GM23248 (cell line): ENCODE measurements around the gene AGAP1. TPM values are rescaled to one million over a fixed set of nuclear protein-coding genes. Genes with fewer than 3 reads are reported as not detected.

Source experiments
- DNase-seq: peaks from one replicate; pipeline ENCODE4 v3.0.0-alpha.2; 2015
- H2AFZ ChIP-seq: fragments of 200-600 bp; sonication (generic); 2 replicates; pipeline ENCODE4 v1.6.1; 2016; ENCODE audit warnings: antibody characterized with exemption
- H3F3A ChIP-seq: fragments of 200-600 bp; sonication (generic); 2 replicates; pipeline ENCODE4 v1.6.1; 2016; ENCODE audit warnings: mild to moderate bottlenecking, antibody characterized with exemption, mixed run types; ENCODE audit not compliant: insufficient read depth
- H3K27ac ChIP-seq: fragments of 200-600 bp; sonication (generic); 2 replicates; pipeline ENCODE4 v1.5.1; 2016; ENCODE audit warnings: mild to moderate bottlenecking
- H3K27me3 ChIP-seq: fragments of 200-600 bp; sonication (generic); replicated peaks from 2 replicates; pipeline ENCODE4 v1.6.1; 2016; ENCODE audit warnings: mild to moderate bottlenecking; ENCODE audit not compliant: insufficient read depth
- H3K36me3 ChIP-seq: fragments of 200-600 bp; sonication (generic); 2 replicates; pipeline ENCODE4 v1.6.1; 2016; ENCODE audit warnings: low read depth, mild to moderate bottlenecking
- H3K4me1 ChIP-seq: fragments of 200-600 bp; sonication (generic); 2 replicates; pipeline ENCODE4 v1.6.1; 2016; ENCODE audit warnings: mild to moderate bottlenecking; ENCODE audit not compliant: insufficient read depth
- H3K4me2 ChIP-seq: fragments of 200-600 bp; sonication (generic); one replicate; pipeline ENCODE4 v1.6.1; 2016; ENCODE audit warnings: mild to moderate bottlenecking; ENCODE audit not compliant: unreplicated experiment
- H3K4me3 ChIP-seq: fragments of 200-600 bp; sonication (generic); 2 replicates; pipeline ENCODE4 v1.5.1; 2016; ENCODE audit warnings: mild to moderate bottlenecking
- H3K79me2 ChIP-seq: fragments of 200-600 bp; sonication (generic); 2 replicates; pipeline ENCODE4 v1.6.1; 2016; ENCODE audit warnings: mild to moderate bottlenecking; ENCODE audit not compliant: insufficient read depth
- H3K9ac ChIP-seq: fragments of 200-600 bp; sonication (generic); 2 replicates; pipeline ENCODE4 v1.6.1; 2016; ENCODE audit warnings: mild to moderate bottlenecking
- H3K9me2 ChIP-seq: fragments of 200-600 bp; sonication (generic); 2 replicates; pipeline ENCODE4 v1.6.1; 2016; ENCODE audit warnings: mixed run types, mild to moderate bottlenecking, moderate library complexity; ENCODE audit not compliant: insufficient read depth
- H3K9me3 ChIP-seq: fragments of 200-600 bp; sonication (generic); one replicate; pipeline ENCODE4 v1.6.1; 2017; ENCODE audit warnings: low read depth
- H4K20me1 ChIP-seq: fragments of 200-600 bp; sonication (generic); 2 replicates; pipeline ENCODE4 v1.6.0; 2016; ENCODE audit not compliant: insufficient read depth
- EZH2 ChIP-seq: fragments of 200-600 bp; sonication (generic); IDR thresholded peaks from 2 replicates; pipeline ENCODE4 v1.6.1; 2018; ENCODE audit warnings: antibody characterized with exemption, mild to moderate bottlenecking; ENCODE audit not compliant: insufficient read depth, poor library complexity, severe bottlenecking
- EZH2phosphoT487 ChIP-seq: fragments of 200-600 bp; sonication (generic); IDR thresholded peaks from 2 replicates; pipeline ENCODE4 v1.6.1; 2018; ENCODE audit warnings: antibody characterized with exemption, moderate library complexity, mild to moderate bottlenecking, low read depth; ENCODE audit not compliant: insufficient read depth
- WGBS, 2 experiments: methylation state at CpG; one replicate each; pipeline ENCODE4 v1.1.6; 2015 to 2017; ENCODE audit warnings: low lambda C conversion rate in 2 of 2, low coverage in 1 of 2; ENCODE audit errors: missing lambda C conversion rate in 2 of 2; 5-methylcytosine and 5-hydroxymethylcytosine counted together
- in situ Hi-C: fragments of 300-500 bp; cut with MboI; formaldehyde crosslinking; loops from 2 replicates; pipeline ENCODE4 v1.15.0; 2020
- polyA plus RNA-seq: library from polyadenylated mRNA; unstranded; fragments of >200 nt; fragmentation: Nextera tagmentation; extraction: Ambion mirVana; gene quantifications from 2 replicates; pipeline ENCODE4 v1.2.1, GENCODE V29; 2016
- total RNA-seq: library from RNA; depleted of rRNA; stranded (reverse); fragments of >200 nt; shearing (Covaris generic); gene quantifications from 2 replicates; pipeline ENCODE4 v1.2.3, GENCODE V29; 2014

Gene AGAP1
- total and polyA plus RNA-seq, 2 experiments from 2014 or later = 2.2 to 9.9 TPM

GRCh38 chr2:235543851-235544688 lies 50.2 kb downstream of the AGAP1 start:
- Histone ChIP-seq H3K79me2 (peaks cover 97% of the 10 kb centered on the region), H3K9me2 (no peaks in the 10 kb centered on the region), H2AFZ (no peak overlapping the region), H3K4me1 (peaks cover 6% of the 10 kb centered on the region; the same call in 1 of the 2 replicates), H3K9ac (no peak overlapping the region), H3K36me3 (no peaks in the 10 kb centered on the region), H3K4me3 (no peak overlapping the region), H3F3A (no peaks in the 10 kb centered on the region), H3K27me3 (no peaks in the 10 kb centered on the region), H3K9me3 (no peaks in the 10 kb centered on the region), H3K27ac (no peak overlapping the region), H4K20me1 (peaks cover 7% of the 10 kb centered on the region; the same call in 1 of the 2 replicates), H3K4me2 (no peak overlapping the region)
- TF ChIP-seq EZH2 (no peak), EZH2phosphoT487 (no peak)
- in situ Hi-C loops = no loop called here
- no peak for DNase-seq
- 95 to 97% methylated on average over 25 of the region's 25 CpGs for WGBS, 2 experiments

GRCh38 chr2:235544689-235544969 lies 50.8 kb downstream of the AGAP1 start:
- DNase-seq = no peak
- no peak overlapping the region for H2AFZ ChIP-seq
- no peak overlapping the region for H3K9ac ChIP-seq
- peaks cover 6% of the 10 kb centered on the region; the same call in 1 of the 2 replicates for H3K4me1 ChIP-seq
- no peak overlapping the region for H3K27ac ChIP-seq
- TF ChIP-seq EZH2 = no peak
- TF ChIP-seq EZH2phosphoT487 = no peak
- in situ Hi-C loops = no loop called here
- peaks cover 7% of the 10 kb centered on the region; the same call in 1 of the 2 replicates for H4K20me1 ChIP-seq
- H3F3A ChIP-seq = no peaks in the 10 kb centered on the region
- WGBS, 2 experiments = 97 to 98% methylated on average over 5 of the region's 5 CpGs
- H3K79me2 ChIP-seq = peaks cover 97% of the 10 kb centered on the region
- H3K4me2 ChIP-seq = no peak overlapping the region
- no peaks in the 10 kb centered on the region for H3K27me3 ChIP-seq
- no peaks in the 10 kb centered on the region for H3K9me3 ChIP-seq
- no peaks in the 10 kb centered on the region for H3K9me2 ChIP-seq
- H3K36me3 ChIP-seq = no peaks in the 10 kb centered on the region
- H3K4me3 ChIP-seq = no peak overlapping the region

GRCh38 chr2:235545339-235546150 lies 51.7 kb downstream of the AGAP1 start:
- no peak overlapping the region for H3K9ac ChIP-seq
- H3K4me1 ChIP-seq = peaks cover 6% of the 10 kb centered on the region; the same call in 1 of the 2 replicates
- no peak overlapping the region for H3K27ac ChIP-seq
- no peak overlapping the region for H2AFZ ChIP-seq
- peaks cover 97% of the 10 kb centered on the region for H3K79me2 ChIP-seq
- no peak for DNase-seq
- in situ Hi-C loops = no loop called here
- 90 to 92% methylated on average over 11 of the region's 11 CpGs for WGBS, 2 experiments
- H3K9me2 ChIP-seq = no peaks in the 10 kb centered on the region
- no peak overlapping the region for H3K4me2 ChIP-seq
- no peak overlapping the region for H3K4me3 ChIP-seq
- no peak for TF ChIP-seq EZH2phosphoT487
- TF ChIP-seq EZH2 = no peak
- no peaks in the 10 kb centered on the region for H3K27me3 ChIP-seq
- peaks cover 7% of the 10 kb centered on the region; the same call in 1 of the 2 replicates for H4K20me1 ChIP-seq
- H3F3A ChIP-seq = no peaks in the 10 kb centered on the region
- H3K9me3 ChIP-seq = no peaks in the 10 kb centered on the region
- no peaks in the 10 kb centered on the region for H3K36me3 ChIP-seq

GRCh38 chr2:235546151-235546435 lies 52.2 kb downstream of the AGAP1 start:
- Histone ChIP-seq H3K4me1 (peaks cover 6% of the 10 kb centered on the region; the same call in 1 of the 2 replicates), H3K9me2 (no peaks in the 10 kb centered on the region), H3K9ac (no peak overlapping the region), H3K4me2 (no peak overlapping the region), H3K27ac (no peak overlapping the region), H3K36me3 (no peaks in the 10 kb centered on the region), H3F3A (no peaks in the 10 kb centered on the region), H3K79me2 (peaks cover 97% of the 10 kb centered on the region), H4K20me1 (peaks cover 7% of the 10 kb centered on the region; the same call in 1 of the 2 replicates), H3K4me3 (no peak overlapping the region), H3K9me3 (no peaks in the 10 kb centered on the region), H2AFZ (no peak overlapping the region), H3K27me3 (no peaks in the 10 kb centered on the region)
- TF ChIP-seq EZH2phosphoT487 (no peak), EZH2 (no peak)
- in situ Hi-C loops = no loop called here
- DNase-seq = no peak
- 89 to 98% methylated on average over 3 of the region's 3 CpGs for WGBS, 2 experiments
